HG02588 (cell line): Measurements from ENCODE around the gene ACER3.
"Not testable (repeated sequence)": the region's sequence is repeated elsewhere in the genome, so short reads cannot be mapped to it uniquely, and the experiment has no call there.

ENCODE experiments used
- ATAC-seq: cut with Tn5 transposase; IDR thresholded peaks from one replicate; pipeline ENCODE4 v1.9.1; 2021; ENCODE audit warnings: mild to moderate bottlenecking, moderate library complexity; ENCODE audit not compliant: unreplicated experiment

Gene ACER3

GRCh38 chr11:76860539-76861475 is at the start of gene ACER3:
ACER3 (plus strand) TSS chr11:76860918; CDS start chr11:76860977, 59 bp downstream.
- peak; percentile 94 for ATAC-seq

GRCh38 chr11:76811259-76811658 is 49.5 kb upstream of the ACER3 start:
- no peak for ATAC-seq

- no peak for ATAC-seq
These were observed 46.3 kb upstream of the ACER3 start for GRCh38 chr11:76814414-76814813.

- not testable (repeated sequence) for ATAC-seq
These were observed 45.0 kb upstream of the ACER3 start for GRCh38 chr11:76815678-76816077.

- no peak for ATAC-seq
These were observed 40.5 kb upstream of the ACER3 start for GRCh38 chr11:76820184-76820566.

GRCh38 chr11:76821396-76821795 is 39.3 kb upstream of the ACER3 start:
- ATAC-seq: not testable (repeated sequence)

- no peak for ATAC-seq
These were observed 38.3 kb upstream of the ACER3 start for GRCh38 chr11:76822406-76822805.

- ATAC-seq: no peak
These were observed 37.2 kb upstream of the ACER3 start for GRCh38 chr11:76823481-76824028.

- ATAC-seq: no peak
These were observed 36.4 kb upstream of the ACER3 start for GRCh38 chr11:76824083-76824939.

- no peak for ATAC-seq
These were observed 35.6 kb upstream of the ACER3 start for GRCh38 chr11:76824980-76825725.

GRCh38 chr11:76825726-76826396 is 34.9 kb upstream of the ACER3 start:
- no peak for ATAC-seq

GRCh38 chr11:76826508-76826907 is 34.2 kb upstream of the ACER3 start:
- not testable (repeated sequence) for ATAC-seq

- not testable (repeated sequence) for ATAC-seq
These were observed 33.7 kb upstream of the ACER3 start for GRCh38 chr11:76827005-76827404.

GRCh38 chr11:76830639-76831327 is 29.9 kb upstream of the ACER3 start:
- no peak for ATAC-seq

GRCh38 chr11:76831686-76832310 is 28.9 kb upstream of the ACER3 start:
- no peak for ATAC-seq

- ATAC-seq: no peak
These were observed 28.4 kb upstream of the ACER3 start for GRCh38 chr11:76832361-76832760.

- ATAC-seq: no peak
These were observed 26.6 kb upstream of the ACER3 start for GRCh38 chr11:76834151-76834550.

- ATAC-seq: no peak
These were observed 25.7 kb upstream of the ACER3 start for GRCh38 chr11:76835036-76835435.
